Immature natural killer cell (primary cell): Measurements from ENCODE around the gene CAMSAP1. TPM values are rescaled to one million over a fixed set of nuclear protein-coding genes. Genes with fewer than 3 reads are reported as not detected.

ENCODE experiments used
- DNase-seq, 3 donors: peaks; one replicate each; pipeline ENCODE4 v3.0.0; 2022; ENCODE audit warnings: mixed read lengths in 1 of 3
- H3K27ac Mint-ChIP-seq, 6 donors: one replicate each; pipeline ENCODE4 v1.8.0; 2020; ENCODE audit warnings: mixed read lengths in 6 of 6, mild to moderate bottlenecking in 5 of 6, inconsistent platforms in 4 of 6, moderate library complexity in 3 of 6
- H3K27me3 Mint-ChIP-seq, 3 donors: one replicate each; pipeline ENCODE4 v1.8.0; 2020 to 2021; ENCODE audit warnings: low read depth in 3 of 3, mild to moderate bottlenecking in 3 of 3, mixed read lengths in 3 of 3, moderate library complexity in 3 of 3, inconsistent platforms in 1 of 3
- H3K36me3 Mint-ChIP-seq, 3 donors: one replicate each; pipeline ENCODE4 v1.8.0; 2020; ENCODE audit warnings: mixed read lengths in 3 of 3, inconsistent platforms in 2 of 3, mild to moderate bottlenecking in 2 of 3
- H3K4me1 Mint-ChIP-seq, 2 donors: one replicate each; pipeline ENCODE4 v1.8.0; 2020; ENCODE audit warnings: inconsistent platforms in 2 of 2, mild to moderate bottlenecking in 2 of 2, mixed read lengths in 2 of 2, moderate library complexity in 1 of 2
- H3K4me3 Mint-ChIP-seq, 5 donors: one replicate each; pipeline ENCODE4 v1.8.0; 2020; ENCODE audit warnings: mild to moderate bottlenecking in 5 of 5, mixed read lengths in 5 of 5, inconsistent platforms in 3 of 5, moderate library complexity in 3 of 5
- H3K9me3 Mint-ChIP-seq, 6 donors: one replicate each; pipeline ENCODE4 v1.8.0; 2020; ENCODE audit warnings: mild to moderate bottlenecking in 6 of 6, mixed read lengths in 6 of 6, inconsistent platforms in 4 of 6, moderate library complexity in 3 of 6
- polyA plus RNA-seq, 3 donors: library from polyadenylated mRNA; unstranded; fragments of 300-500 nt; fragmentation: Illumina TruSeq; gene quantifications; one replicate each; pipeline ENCODE4 v1.2.3, GENCODE V29; 2021

CAMSAP1 gene
- polyA plus RNA-seq, 3 donors from 2014 or later, result 0.10 to 1.7 (median 1.1) TPM

- no peaks in the 10 kb centered on the region for H3K4me1 Mint-ChIP-seq
- no peak for DNase-seq
- peaks cover 0 to 2% (median 1%) of the 10 kb centered on the region in 3 donors for H3K27me3 Mint-ChIP-seq
- no peaks in the 10 kb centered on the region for H3K9me3 Mint-ChIP-seq
- peaks cover 23 to 58% (median 26%) of the 10 kb centered on the region in 3 donors for H3K36me3 Mint-ChIP-seq
- no peak overlapping the region for H3K4me3 Mint-ChIP-seq
- no peak overlapping the region for H3K27ac Mint-ChIP-seq
These were observed 87.4 kb downstream of the CAMSAP1 start for GRCh38 chr9:135819905-135820304.

DNA sequence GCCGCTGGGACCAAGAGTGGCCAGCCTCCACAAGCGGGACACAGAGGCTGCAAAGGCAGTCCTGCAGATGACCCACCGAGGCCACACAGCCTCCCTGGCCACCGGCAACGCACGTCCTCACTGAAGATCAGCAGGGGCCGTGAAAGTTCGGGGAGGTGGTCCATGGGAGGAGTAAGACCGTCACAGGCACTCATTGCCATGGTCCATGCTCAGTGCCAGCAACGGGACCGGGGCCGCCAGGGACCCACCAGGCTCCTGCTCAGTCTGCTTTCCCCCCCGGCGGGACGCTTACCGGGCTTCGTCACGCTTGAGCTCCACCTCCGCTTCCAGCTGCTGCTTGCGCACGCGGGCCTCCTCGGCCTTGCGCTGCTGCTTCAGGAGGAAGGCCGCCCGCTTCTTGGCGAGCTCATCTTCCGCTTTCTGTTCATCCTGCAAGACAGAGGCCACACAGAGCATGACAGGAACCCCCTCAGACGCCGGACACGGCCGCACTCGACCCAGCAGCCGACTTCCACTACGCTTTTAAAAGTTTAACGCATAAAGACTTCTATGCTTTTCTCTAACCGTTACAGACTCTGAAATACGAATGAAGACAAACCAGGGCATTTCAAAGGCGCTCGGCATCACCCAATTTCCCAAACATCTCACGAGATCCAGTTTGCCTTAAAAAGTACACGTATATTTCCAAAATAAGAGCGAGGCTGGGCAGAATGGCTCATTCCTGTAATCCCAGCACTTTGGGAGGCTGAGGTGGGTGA is 88.4 kb downstream of the CAMSAP1 start:
- Mint-ChIP-seq H3K9me3 (no peaks in the 10 kb centered on the region), H3K36me3 (peaks cover 29 to 64% (median 32%) of the 10 kb centered on the region in 3 donors), H3K27ac (no peak overlapping the region), H3K27me3 (peaks cover 0 to 4% (median 1%) of the 10 kb centered on the region in 3 donors), H3K4me3 (no peak overlapping the region), H3K4me1 (no peaks in the 10 kb centered on the region)
- DNase-seq, result no peak

- H3K27ac Mint-ChIP-seq, result no peak overlapping the region
- H3K4me3 Mint-ChIP-seq, result no peak overlapping the region
- peaks cover 25 to 61% (median 29%) of the 10 kb centered on the region in 3 donors for H3K36me3 Mint-ChIP-seq
- H3K27me3 Mint-ChIP-seq, result peaks cover 0 to 4% (median 1%) of the 10 kb centered on the region in 3 donors
- no peaks in the 10 kb centered on the region for H3K4me1 Mint-ChIP-seq
- DNase-seq, result no peak
- H3K9me3 Mint-ChIP-seq, result no peaks in the 10 kb centered on the region
These were observed 89.2 kb downstream of the CAMSAP1 start for GRCh38 chr9:135817951-135818717.

GRCh38 chr9:135816651-135816970 is 90.7 kb downstream of the CAMSAP1 start:
- no peaks in the 10 kb centered on the region for H3K9me3 Mint-ChIP-seq
- H3K36me3 Mint-ChIP-seq, result peaks cover 20 to 59% (median 25%) of the 10 kb centered on the region in 3 donors
- H3K4me3 Mint-ChIP-seq, result no peak overlapping the region
- H3K27me3 Mint-ChIP-seq, result peaks cover 0 to 4% (median 2%) of the 10 kb centered on the region in 3 donors
- no peaks in the 10 kb centered on the region for H3K4me1 Mint-ChIP-seq
- H3K27ac Mint-ChIP-seq, result no peak overlapping the region
- no peak for DNase-seq

DNA sequence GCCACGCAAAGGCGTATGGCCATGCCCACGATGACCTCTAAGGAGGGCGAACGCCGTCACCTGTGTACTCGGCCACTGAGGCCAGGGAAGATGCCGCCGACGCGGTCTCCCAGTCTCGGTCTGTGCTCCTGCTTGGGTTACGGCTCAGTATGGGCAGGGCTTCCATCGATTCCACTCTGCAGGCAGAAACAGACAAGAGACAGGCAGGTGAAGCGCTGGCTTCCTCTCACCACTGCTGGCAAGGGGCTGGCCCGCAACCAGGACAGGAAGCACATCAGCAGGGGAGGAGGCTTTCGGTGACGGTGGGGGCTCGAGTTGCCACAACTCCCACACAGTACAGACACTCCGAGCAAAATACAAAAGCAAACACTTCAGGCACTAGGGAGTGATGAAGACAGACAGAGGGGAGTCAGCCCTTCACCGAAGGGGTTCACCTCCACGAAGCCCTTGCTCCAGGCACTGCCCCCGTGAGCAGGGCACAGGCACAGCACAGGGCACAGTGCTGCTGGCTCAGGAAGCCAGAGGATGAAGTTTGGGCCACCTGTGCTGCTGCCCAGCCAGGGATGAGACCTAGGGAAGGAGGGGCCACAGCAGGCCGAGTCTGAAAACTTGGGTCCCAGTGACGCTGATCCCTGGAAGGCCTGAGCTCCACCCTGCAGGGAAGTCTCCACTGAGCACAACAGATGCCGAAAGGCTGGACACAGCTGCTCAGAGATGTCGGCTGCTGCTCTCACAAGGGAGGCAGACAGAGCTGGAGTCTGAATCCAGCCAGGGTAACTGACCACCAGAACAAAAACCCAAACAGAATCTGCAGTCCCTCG is 91.3 kb downstream of the CAMSAP1 start:
- Mint-ChIP-seq H3K9me3 (no peaks in the 10 kb centered on the region), H3K27ac (no peak overlapping the region), H3K27me3 (peaks cover 0 to 4% (median 2%) of the 10 kb centered on the region in 3 donors), H3K36me3 (peaks cover 20 to 65% (median 31%) of the 10 kb centered on the region in 3 donors), H3K4me1 (no peaks in the 10 kb centered on the region), H3K4me3 (no peak overlapping the region)
- no peak for DNase-seq

DNA sequence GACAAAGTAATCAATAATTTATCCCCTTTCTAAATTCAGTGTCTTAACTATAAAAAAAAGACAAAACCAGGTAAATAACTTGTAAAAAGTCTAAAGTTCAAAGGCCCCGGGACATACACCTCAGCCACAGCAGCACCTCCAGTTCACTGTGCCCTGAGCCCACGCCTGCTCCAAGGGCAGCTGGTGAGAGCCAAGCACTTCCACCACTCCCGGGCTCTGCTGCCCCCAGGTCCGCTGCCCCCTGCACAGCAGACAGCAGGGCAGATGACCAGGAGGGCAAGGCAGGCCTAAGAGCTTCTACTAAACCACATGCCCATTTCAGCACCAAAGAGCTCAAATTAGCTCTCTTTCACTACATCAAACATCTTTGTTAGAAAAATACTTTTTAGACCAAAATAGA is 91.9 kb downstream of the CAMSAP1 start:
- Mint-ChIP-seq H3K4me1 (no peaks in the 10 kb centered on the region), H3K36me3 (peaks cover 25 to 66% (median 35%) of the 10 kb centered on the region in 3 donors), H3K27ac (no peak overlapping the region), H3K4me3 (no peak overlapping the region), H3K9me3 (no peaks in the 10 kb centered on the region), H3K27me3 (peaks cover 0 to 4% (median 2%) of the 10 kb centered on the region in 3 donors)
- DNase-seq, result no peak

DNA sequence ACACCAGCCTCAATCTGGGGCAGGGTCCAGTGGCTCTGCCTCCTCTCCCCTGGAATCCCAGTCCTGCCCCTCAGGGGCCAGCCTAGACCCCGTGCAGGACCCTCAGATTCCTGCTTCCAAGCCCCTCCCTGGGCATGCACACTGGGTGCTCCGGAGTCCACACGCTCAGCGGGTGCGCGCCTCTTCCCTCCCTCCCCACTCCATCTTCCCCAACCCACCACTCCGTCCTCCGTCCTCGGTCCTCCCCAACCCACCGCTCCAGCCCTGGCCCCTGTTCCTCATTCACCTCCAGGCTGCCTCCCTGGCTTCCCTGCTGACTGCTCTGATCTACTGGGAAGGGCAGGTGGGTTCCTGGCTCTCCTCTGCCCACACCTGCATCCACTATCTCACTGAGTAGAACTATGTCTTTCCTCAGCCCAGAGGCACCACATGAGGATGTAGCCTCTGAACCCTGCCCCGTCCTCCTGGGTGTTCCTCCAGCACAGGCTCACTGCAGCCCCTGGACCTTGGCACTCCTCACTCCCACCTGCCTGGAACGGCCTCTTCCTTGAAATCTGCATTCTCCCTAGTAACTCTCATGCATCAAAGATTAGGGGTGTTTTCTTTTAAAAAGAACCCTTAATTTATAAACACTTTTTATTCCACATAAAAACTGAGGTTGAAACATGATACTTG is 92.8 kb downstream of the CAMSAP1 start:
- Mint-ChIP-seq H3K9me3 (no peaks in the 10 kb centered on the region), H3K4me3 (no peak overlapping the region), H3K27me3 (peaks cover 0 to 4% (median 2%) of the 10 kb centered on the region in 3 donors), H3K27ac (no peak overlapping the region), H3K4me1 (no peaks in the 10 kb centered on the region), H3K36me3 (peaks cover 29 to 69% (median 35%) of the 10 kb centered on the region in 3 donors)
- no peak for DNase-seq

DNA sequence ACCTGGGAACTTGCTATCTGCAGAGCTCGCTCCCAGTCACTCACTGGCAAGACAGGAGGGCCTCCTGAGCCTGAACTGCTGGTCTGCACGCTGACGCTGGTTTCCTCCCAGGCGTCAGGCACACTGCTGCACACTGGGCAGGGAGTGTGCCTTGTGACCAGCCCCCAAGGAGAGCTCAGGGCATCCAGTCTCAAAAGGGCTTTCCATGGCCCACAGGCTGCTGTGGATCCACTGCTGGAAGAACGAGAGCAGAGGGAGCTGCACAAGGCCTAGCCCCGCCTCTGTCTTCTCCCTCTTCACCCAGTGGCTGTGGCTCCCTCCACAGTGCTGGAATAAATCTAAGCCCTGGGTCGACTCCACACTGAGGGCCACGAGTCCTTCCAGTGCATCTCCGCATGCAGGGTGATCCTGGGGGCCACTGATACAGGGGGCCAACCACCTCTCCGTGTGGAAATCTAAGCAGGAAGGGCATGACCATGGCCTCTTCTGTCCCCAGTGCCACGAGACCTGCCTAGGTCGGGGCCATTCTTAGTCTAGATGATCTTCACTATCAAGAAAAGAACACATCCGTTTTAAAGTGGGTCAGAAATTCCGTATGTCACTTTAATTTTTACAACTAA is 93.6 kb downstream of the CAMSAP1 start:
- no peak for DNase-seq
- Mint-ChIP-seq H3K27ac (no peak overlapping the region), H3K4me1 (no peaks in the 10 kb centered on the region), H3K36me3 (peaks cover 30 to 70% (median 31%) of the 10 kb centered on the region in 3 donors), H3K9me3 (no peaks in the 10 kb centered on the region), H3K27me3 (peaks cover 0 to 4% (median 2%) of the 10 kb centered on the region in 3 donors), H3K4me3 (no peak overlapping the region)

DNA sequence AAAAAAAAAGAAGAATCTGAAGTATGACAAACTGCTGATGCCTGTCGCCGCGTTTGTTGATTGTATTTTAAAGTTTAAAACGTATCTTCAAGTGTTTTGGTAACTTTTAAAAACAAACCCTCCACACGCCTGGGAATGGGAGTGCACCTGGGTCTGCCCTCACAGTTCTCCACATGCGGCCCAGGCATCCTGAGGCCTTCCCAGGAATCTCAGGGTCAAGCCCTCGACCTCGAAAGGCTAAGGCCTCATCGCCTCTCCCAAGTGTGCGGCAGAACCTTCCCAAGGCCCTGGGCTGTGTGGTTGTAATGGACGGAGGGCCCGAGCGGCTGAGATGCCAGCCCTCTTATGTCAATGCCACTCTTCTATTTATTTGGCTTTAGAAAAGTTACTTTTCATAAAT is 94.4 kb downstream of the CAMSAP1 start:
- no peak for DNase-seq
- Mint-ChIP-seq H3K27me3 (peaks cover 0 to 4% (median 2%) of the 10 kb centered on the region in 3 donors), H3K4me3 (no peak overlapping the region), H3K27ac (no peak overlapping the region), H3K4me1 (peaks cover 5 to 8% of the 10 kb centered on the region in 2 donors), H3K36me3 (peaks cover 31 to 68% (median 33%) of the 10 kb centered on the region in 3 donors), H3K9me3 (no peaks in the 10 kb centered on the region)

- H3K27me3 Mint-ChIP-seq, result peaks cover 4 to 7% (median 4%) of the 10 kb centered on the region in 3 donors
- peaks cover 31 to 68% (median 33%) of the 10 kb centered on the region in 3 donors for H3K36me3 Mint-ChIP-seq
- no peak for DNase-seq
- no peak overlapping the region for H3K4me3 Mint-ChIP-seq
- H3K27ac Mint-ChIP-seq, result no peak overlapping the region
- peaks cover 16 to 20% of the 10 kb centered on the region in 2 donors for H3K4me1 Mint-ChIP-seq
- H3K9me3 Mint-ChIP-seq, result no peaks in the 10 kb centered on the region
These were observed 95.5 kb downstream of the CAMSAP1 start for GRCh38 chr9:135811801-135812200.

- no peaks in the 10 kb centered on the region for H3K9me3 Mint-ChIP-seq
- peaks cover 20 to 28% of the 10 kb centered on the region in 2 donors for H3K4me1 Mint-ChIP-seq
- H3K4me3 Mint-ChIP-seq, result no peak overlapping the region
- no peak for DNase-seq
- peaks cover 28 to 61% (median 33%) of the 10 kb centered on the region in 3 donors for H3K36me3 Mint-ChIP-seq
- H3K27me3 Mint-ChIP-seq, result peaks cover 4 to 8% (median 4%) of the 10 kb centered on the region in 3 donors
- no peak overlapping the region for H3K27ac Mint-ChIP-seq
These were observed 96.4 kb downstream of the CAMSAP1 start for GRCh38 chr9:135810806-135811575.

- no peak for DNase-seq
- Mint-ChIP-seq H3K27ac (no peak overlapping the region), H3K36me3 (peaks cover 20 to 45% (median 24%) of the 10 kb centered on the region in 3 donors), H3K27me3 (peaks cover 2 to 9% (median 6%) of the 10 kb centered on the region in 3 donors), H3K9me3 (no peaks in the 10 kb centered on the region), H3K4me3 (no peak overlapping the region), H3K4me1 (peaks cover 36 to 40% of the 10 kb centered on the region in 2 donors)
These were observed 98.2 kb downstream of the CAMSAP1 start for GRCh38 chr9:135809166-135809565.
